Activated CD8-positive, alpha-beta T cell treated with anti-CD3 and anti-CD28 coated beads for 36 hours (primary cell): ENCODE results near the gene U2AF1L4. TPM values are rescaled to one million over a fixed set of nuclear protein-coding genes. Genes with fewer than 3 reads are reported as not detected.

Experiments used
- ATAC-seq: fragments of 200-7000 bp; cut with Tn5 transposase; one replicate; pipeline ENCODE4 v1.10.0; 2021; ENCODE audit warnings: mild to moderate bottlenecking, moderate library complexity
- CTCF ChIA-PET: fragments of 350-600 bp; sonication (Branson Sonifier 250); formaldehyde crosslinking; loops from one replicate; lab custom pipeline; 2021; ENCODE audit warnings: antibody characterized with exemption; lab: Charles Lee
- POLR2A ChIA-PET: fragments of 350-600 bp; sonication (Branson Sonifier 250); formaldehyde crosslinking; loops from one replicate; lab custom pipeline; 2021; ENCODE audit warnings: antibody characterized with exemption; lab: Charles Lee
- DNase-seq: peaks from one replicate; pipeline ENCODE4 v3.0.0-alpha.2; 2020
- H3K27ac Mint-ChIP-seq: one replicate; pipeline ENCODE4 v1.8.0; 2021; ENCODE audit warnings: mild to moderate bottlenecking, mixed read lengths
- H3K27me3 Mint-ChIP-seq: one replicate; pipeline ENCODE4 v1.8.0; 2021; ENCODE audit warnings: mixed read lengths
- H3K36me3 Mint-ChIP-seq: one replicate; pipeline ENCODE4 v1.8.0; 2021; ENCODE audit warnings: low read depth, mixed read lengths
- H3K4me1 Mint-ChIP-seq: one replicate; pipeline ENCODE4 v1.8.0; 2021; ENCODE audit warnings: low read depth, mixed read lengths
- H3K4me3 Mint-ChIP-seq: one replicate; pipeline ENCODE4 v1.8.0; 2021; ENCODE audit warnings: mild to moderate bottlenecking, moderate library complexity, mixed read lengths
- H3K9me3 Mint-ChIP-seq: one replicate; pipeline ENCODE4 v1.8.0; 2021; ENCODE audit warnings: mixed read lengths
- CTCF ChIP-seq: fragments of 200-600 bp; IDR thresholded peaks from one replicate; pipeline ENCODE4 v1.8.0; 2022; ENCODE audit warnings: antibody characterized with exemption, mild to moderate bottlenecking
- intact Hi-C: fragments of 100-400 bp; cut with micrococcal nuclease; formaldehyde crosslinking; loops from one replicate; pipeline ENCODE4 v1.10.0; 2022
- total RNA-seq, 2 experiments: library from RNA; stranded (reverse); gene quantifications; one replicate each; pipeline ENCODE4 v1.2.3, GENCODE V29; 2021

U2AF1L4 gene
- total RNA-seq, 2 experiments from 2014 or later: 41.7 to 42.5 TPM

GRCh38 chr19:35704218-35704617 lies 41.0 kb downstream of the U2AF1L4 start, which contains the start of gene ZBTB32:
ZBTB32 (plus strand) TSS chr19:35704558; CDS start chr19:35714627, 10,069 bp downstream.
- peaks cover 22% of the 10 kb centered on the region for H3K4me1 Mint-ChIP-seq
- peaks cover 2% of the 10 kb centered on the region for H3K36me3 Mint-ChIP-seq
- intact Hi-C loops: no loop called here
- DNase-seq (peak; percentile 43), ATAC-seq (no peak)
- H3K4me3 Mint-ChIP-seq: no peak within 1 kb of the TSS
- ChIA-PET POLR2A (interaction anchor here (1.4 to 10.5 kb wide), 5 partner anchors 8 to 38 kb away, joined by 4 to 215 read pairs (median 10); partner anchors contain the start of gene IGFLR1), CTCF (interaction anchor here (3.9 to 10.5 kb wide), 2 partner anchors 9 to 10 kb away, joined by 13 to 137 read pairs; no protein-coding TSS in a partner anchor)
- no peak for TF ChIP-seq CTCF
- no peaks in the 10 kb centered on the region for H3K27me3 Mint-ChIP-seq
- H3K27ac Mint-ChIP-seq: no peak within 1 kb of the TSS
- peaks cover 2% of the 10 kb centered on the region for H3K9me3 Mint-ChIP-seq

- intact Hi-C loops: loop anchor here (2.0 kb wide), 1 partner anchor 13 kb away; no protein-coding TSS in a partner anchor
- Mint-ChIP-seq H3K4me3 (no peak overlapping the region), H3K36me3 (peaks cover 2% of the 10 kb centered on the region), H3K27me3 (no peaks in the 10 kb centered on the region), H3K9me3 (peaks cover 2% of the 10 kb centered on the region), H3K27ac (no peak overlapping the region), H3K4me1 (peaks cover 15% of the 10 kb centered on the region)
- ChIA-PET POLR2A (interaction anchor here (0.9 to 10.5 kb wide), 4 partner anchors 9 to 39 kb away, joined by 4 to 215 read pairs (median 8); partner anchors contain the start of gene IGFLR1), CTCF (interaction anchor here (1.6 to 10.5 kb wide), 4 partner anchors 9 to 116 kb away, joined by 6 to 137 read pairs (median 10); no protein-coding TSS in a partner anchor)
- no peak for TF ChIP-seq CTCF
- no peak for ATAC-seq
- DNase-seq: no peak
Observed at GRCh38 chr19:35703343-35703742, 41.9 kb downstream of the U2AF1L4 start.

- ChIA-PET POLR2A (interaction anchor here (0.7 to 10.5 kb wide), 8 partner anchors 10 to 46 kb away, joined by 3 to 215 read pairs (median 5); partner anchors contain the start of genes IGFLR1 and LIN37), CTCF (interaction anchor here (1.2 to 10.5 kb wide), 6 partner anchors 8 to 117 kb away, joined by 4 to 137 read pairs (median 7); no protein-coding TSS in a partner anchor)
- Mint-ChIP-seq H3K4me3 (peak overlapping the region; percentile 98), H3K36me3 (peaks cover 2% of the 10 kb centered on the region), H3K27me3 (no peaks in the 10 kb centered on the region), H3K9me3 (peaks cover 2% of the 10 kb centered on the region), H3K27ac (peak overlapping the region; percentile 98), H3K4me1 (peaks cover 13% of the 10 kb centered on the region)
- intact Hi-C loops: loop anchor here (2.0 kb wide), 1 partner anchor 14 kb away; no protein-coding TSS in a partner anchor
- ATAC-seq: peak; percentile 98
- peak; percentile 99 for DNase-seq
- no peak for TF ChIP-seq CTCF
Observed at GRCh38 chr19:35702223-35703012, 42.8 kb downstream of the U2AF1L4 start.

GRCh38 chr19:35696835-35697234 lies 48.4 kb downstream of the U2AF1L4 start:
- CTCF ChIA-PET: interaction anchor here (1.0 to 10.5 kb wide), 11 partner anchors 10 to 234 kb away, joined by 3 to 137 read pairs (median 5); partner anchors contain the start of genes IGFLR1 and LIN37
- TF ChIP-seq CTCF: no peak
- intact Hi-C loops: loop anchor here (2.0 kb wide), 1 partner anchor 14 kb away; no protein-coding TSS in a partner anchor
- DNase-seq: peak; percentile 67
- peak; percentile 41 for ATAC-seq
- H3K27me3 Mint-ChIP-seq: no peaks in the 10 kb centered on the region
- peaks cover 3% of the 10 kb centered on the region for H3K36me3 Mint-ChIP-seq
- peak overlapping the region; percentile 21 for H3K4me3 Mint-ChIP-seq
- POLR2A ChIA-PET: interaction anchor here (1.3 to 10.5 kb wide), 4 partner anchors 8 to 123 kb away, joined by 4 to 215 read pairs (median 6); partner anchors contain the start of gene ZBTB32
- H3K4me1 Mint-ChIP-seq: peaks cover 30% of the 10 kb centered on the region
- peak overlapping the region; percentile 46 for H3K27ac Mint-ChIP-seq
- peaks cover 4% of the 10 kb centered on the region for H3K9me3 Mint-ChIP-seq
